ENCODE measurements around the gene CCL2.

Gene CCL2

DNA sequence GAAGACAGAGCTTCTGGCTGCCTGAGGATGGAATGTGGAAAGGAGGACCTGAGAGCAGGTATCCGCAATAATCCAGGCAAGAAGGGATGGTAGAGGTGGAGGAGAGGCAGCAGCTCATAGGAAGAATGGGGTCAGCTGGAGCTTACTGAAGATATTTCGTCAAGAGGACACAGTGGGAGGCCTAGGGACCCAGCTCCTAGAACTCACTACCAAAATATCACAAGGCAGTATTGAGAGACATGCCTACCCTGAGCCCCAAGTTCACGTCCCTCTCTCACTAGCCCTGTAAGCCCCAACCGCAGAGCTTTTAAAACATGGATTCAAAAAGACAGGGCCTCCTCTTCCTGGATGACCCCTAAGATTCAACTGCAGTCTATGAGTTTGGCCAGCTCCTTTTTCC is 50.0 kb downstream of the CCL2 start:
- TF ChIP-seq GATA3 (IDR thresholded peaks at IDR 0.05; ENCODE audit: low read depth, low read length) (no peak), GATA2 (IDR thresholded peaks at IDR 0.05; ENCODE audit: low read depth, low read length) (no peak)

GRCh38 chr17:34305606-34306005 is 50.5 kb downstream of the CCL2 start:
- TF ChIP-seq GATA3 (IDR thresholded peaks at IDR 0.05; ENCODE audit: low read depth, low read length), result no peak
- no peak for TF ChIP-seq GATA2 (IDR thresholded peaks at IDR 0.05; ENCODE audit: low read depth, low read length)

DNA sequence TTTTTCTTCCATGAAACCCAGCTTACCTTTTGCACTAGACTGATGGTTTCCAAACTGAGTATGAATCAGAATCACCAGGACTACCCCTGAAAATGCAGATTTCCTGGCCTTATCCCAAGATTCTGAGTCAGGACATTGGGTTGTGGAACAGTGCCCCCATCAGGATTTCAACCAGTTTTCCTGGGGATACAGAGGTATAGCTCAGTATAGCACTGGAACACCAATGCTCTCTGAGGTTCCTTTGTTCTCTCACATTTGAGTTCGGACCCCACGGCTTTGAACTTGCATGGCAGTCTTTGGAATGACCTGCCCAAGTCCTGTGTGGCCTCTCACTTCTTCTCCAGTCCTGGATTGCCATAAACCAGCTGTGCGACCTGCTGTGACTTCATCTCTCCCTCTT is 51.4 kb downstream of the CCL2 start:
- no peak for TF ChIP-seq GATA3 (IDR thresholded peaks at IDR 0.05; ENCODE audit: low read depth, low read length)
- TF ChIP-seq GATA2 (IDR thresholded peaks at IDR 0.05; ENCODE audit: low read depth, low read length), result no peak
